Measurements from ENCODE around the gene TBXAS1.

DNA sequence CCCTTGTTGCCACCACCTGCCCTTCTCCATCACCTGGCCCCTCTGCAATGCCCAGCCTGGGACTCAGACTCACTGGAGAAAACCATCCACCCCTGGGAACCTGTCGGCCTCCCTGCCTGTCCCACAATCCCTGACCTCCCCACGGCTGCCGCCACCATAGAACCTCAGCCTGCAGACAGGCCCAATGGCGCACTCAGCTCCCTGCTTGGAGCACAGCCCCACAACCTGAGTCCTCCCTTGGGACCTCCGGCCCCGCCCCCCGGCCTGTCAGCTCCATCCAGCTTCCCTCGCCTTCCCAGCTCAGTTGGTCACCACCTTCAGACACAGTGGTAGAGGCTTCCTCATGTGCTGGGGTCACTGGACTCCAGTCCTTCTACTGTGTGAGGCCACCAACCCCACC is 192.5 kb downstream of the TBXAS1 start:
- TF ChIP-seq, protein P1, sequence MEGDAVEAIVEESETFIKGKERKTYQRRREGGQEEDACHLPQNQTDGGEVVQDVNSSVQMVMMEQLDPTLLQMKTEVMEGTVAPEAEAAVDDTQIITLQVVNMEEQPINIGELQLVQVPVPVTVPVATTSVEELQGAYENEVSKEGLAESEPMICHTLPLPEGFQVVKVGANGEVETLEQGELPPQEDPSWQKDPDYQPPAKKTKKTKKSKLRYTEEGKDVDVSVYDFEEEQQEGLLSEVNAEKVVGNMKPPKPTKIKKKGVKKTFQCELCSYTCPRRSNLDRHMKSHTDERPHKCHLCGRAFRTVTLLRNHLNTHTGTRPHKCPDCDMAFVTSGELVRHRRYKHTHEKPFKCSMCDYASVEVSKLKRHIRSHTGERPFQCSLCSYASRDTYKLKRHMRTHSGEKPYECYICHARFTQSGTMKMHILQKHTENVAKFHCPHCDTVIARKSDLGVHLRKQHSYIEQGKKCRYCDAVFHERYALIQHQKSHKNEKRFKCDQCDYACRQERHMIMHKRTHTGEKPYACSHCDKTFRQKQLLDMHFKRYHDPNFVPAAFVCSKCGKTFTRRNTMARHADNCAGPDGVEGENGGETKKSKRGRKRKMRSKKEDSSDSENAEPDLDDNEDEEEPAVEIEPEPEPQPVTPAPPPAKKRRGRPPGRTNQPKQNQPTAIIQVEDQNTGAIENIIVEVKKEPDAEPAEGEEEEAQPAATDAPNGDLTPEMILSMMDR (IDR thresholded peaks at IDR 0.05; ENCODE audit: low read length): no peak
- no peak for TF ChIP-seq EZH2 (optimal IDR thresholded peaks at IDR 0.05; ENCODE audit: low read depth, low read length)
